IPS DF 4.7 (cell line): ENCODE results near the gene RNF187.

Source experiments
- DNase-seq: peaks from one replicate; pipeline ENCODE4 v3.0.0-alpha.2; 2013; ENCODE audit warnings: low spot score; ENCODE audit errors: extremely low read depth

The RNF187 gene

DNA sequence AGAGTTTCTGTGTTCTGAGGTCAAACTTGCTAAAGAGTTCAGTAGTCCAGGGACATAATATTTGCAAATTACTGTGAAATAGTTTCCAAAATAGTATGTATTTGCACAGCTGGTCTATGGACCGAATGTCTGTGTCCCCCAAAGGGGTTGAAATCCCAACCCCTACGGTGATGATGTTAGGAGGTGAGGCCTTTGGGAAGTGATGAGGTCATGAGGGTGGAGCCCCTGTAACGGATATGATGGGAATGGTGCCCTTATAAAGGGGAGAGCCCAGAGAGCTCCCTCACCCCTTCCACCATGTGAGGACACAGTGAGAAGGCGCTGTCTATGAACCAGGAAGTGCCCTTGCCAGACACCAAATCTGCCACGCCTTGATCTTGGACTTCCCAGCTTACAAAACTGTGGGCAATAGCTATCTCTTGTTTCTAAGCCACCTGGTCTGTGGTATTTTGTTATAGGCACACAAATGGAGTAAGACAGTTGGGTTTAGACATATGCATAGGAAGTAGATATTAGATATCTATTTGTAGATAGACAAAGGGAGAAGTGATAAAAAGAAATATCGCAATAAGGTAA lies 21.7 kb downstream of the RNF187 start:
- DNase-seq = no peak

DNA sequence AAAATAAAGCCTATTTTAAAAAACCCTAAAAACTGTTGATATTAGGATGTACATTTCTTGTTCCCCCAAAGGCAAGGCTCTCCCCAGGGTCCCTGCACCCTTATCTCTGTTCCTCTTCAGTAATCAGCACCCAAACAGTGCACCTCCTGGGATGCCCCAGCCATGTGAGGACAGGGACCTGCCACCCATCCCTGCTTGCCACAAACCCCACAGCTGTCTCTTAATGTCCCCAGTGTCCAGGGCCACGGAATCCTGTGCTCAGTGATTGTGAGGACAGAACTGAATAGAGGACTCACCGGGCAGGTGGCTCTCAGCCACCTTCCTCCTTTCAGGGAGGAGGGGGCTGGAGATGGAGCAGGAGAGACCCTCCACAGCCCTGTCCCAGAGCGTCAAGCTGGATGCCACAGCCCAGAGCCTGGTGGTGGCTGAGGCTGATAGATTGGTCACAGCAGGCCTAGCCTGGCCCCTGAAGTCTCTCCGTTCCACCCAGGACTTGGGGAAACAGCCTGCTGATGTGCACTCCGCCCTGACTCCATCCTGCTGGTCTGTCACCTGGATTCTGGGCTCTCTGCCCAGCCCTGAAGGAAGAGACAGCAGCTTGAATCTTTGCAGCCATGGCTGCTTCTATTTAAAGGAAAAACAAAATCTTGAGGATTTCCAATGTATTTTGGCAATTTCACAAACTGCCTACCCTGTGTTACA lies 23.1 kb downstream of the RNF187 start:
- DNase-seq = no peak

DNA sequence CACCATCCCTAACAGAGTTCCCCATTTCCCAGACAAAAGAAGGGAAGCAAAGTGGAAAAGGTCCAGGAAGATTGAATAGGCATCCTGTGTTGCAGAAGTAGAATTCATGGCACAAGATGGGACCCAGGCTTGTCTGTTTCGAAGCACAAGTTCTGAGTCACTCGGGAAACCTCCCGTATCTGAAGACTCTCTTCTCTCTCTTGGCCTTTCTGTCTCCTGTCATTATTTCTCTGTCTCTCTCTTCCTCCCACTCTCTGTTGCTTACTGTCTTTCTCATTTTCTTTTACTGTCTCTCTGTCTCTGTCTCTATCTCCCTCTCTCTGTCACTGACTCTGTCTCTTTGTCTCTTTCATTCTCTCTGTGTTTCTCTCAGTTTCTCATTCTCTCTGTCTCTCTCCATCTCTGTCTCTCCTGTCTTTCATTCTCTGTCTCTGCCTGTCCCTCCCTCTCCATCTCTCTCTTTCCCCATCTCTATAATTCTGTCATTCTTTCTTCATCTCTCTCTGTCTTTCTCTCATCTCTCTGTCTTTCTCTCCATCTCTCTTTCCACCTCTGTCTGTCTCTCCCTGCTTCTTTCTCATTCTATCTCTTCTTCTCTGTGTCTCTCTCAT lies 23.7 kb downstream of the RNF187 start:
- no peak for DNase-seq

DNA sequence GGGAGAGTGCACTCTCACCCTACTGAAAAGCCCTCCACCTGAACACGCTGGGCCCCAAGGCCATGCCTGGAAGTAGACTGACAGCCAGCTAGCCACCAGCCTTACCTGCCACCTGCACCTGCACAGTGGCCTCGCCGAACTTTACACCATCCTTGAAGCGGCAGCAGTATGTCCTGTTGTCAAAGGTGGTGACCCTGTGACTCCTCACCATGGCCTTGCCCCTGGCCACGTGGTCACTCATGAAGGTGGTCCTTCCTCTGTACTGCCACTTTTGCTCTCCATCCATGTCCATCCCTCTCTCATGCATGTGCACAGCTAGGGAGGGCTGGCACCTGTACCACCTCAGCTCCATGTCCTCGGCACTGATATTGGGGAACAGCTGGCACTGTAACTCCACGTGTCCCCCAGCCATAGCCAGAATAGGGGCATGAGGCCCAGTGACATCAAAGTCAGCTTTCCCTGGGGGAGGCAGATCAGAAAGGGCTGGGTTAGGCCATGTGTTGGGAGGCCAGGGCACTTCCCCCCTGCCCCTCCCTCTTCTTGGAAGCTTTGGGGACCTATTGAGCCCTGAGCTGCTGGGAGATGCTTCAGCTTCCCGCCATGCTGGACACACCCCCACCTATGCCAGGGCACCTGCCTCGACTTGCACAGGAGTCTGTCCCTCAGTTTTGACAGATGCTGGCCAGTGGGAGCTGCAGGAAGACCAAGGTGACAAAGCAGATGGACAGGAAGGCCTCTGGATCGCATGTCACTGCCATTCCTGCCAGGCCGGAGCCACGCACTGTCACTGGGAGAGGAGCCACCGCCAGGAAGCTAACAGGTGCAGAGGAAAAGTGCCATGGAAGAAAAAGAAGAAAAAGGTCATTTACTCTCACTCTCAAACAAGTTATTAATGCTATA lies 24.6 kb downstream of the RNF187 start:
- DNase-seq = no peak

DNA sequence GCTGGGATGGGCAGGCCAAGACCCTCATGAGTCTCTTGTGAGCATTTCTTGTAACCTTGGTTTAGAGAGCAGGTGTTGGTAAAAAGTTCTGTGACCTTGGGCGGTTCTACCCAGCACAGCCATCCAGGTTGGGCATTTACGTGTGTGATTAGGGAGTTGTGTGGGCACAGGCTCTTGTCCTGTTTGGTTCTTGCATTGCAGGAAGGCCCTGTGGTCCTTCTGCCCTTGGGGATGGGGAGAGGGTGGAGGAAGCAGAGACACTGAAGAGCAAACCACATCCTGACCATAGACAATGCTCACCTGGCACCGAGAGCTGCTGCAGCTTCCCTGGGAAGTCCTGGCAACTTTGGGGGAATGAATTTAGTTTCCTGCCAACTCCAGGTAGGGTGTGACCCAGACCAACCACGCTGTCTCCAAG lies 25.6 kb downstream of the RNF187 start:
- DNase-seq = no peak

DNA sequence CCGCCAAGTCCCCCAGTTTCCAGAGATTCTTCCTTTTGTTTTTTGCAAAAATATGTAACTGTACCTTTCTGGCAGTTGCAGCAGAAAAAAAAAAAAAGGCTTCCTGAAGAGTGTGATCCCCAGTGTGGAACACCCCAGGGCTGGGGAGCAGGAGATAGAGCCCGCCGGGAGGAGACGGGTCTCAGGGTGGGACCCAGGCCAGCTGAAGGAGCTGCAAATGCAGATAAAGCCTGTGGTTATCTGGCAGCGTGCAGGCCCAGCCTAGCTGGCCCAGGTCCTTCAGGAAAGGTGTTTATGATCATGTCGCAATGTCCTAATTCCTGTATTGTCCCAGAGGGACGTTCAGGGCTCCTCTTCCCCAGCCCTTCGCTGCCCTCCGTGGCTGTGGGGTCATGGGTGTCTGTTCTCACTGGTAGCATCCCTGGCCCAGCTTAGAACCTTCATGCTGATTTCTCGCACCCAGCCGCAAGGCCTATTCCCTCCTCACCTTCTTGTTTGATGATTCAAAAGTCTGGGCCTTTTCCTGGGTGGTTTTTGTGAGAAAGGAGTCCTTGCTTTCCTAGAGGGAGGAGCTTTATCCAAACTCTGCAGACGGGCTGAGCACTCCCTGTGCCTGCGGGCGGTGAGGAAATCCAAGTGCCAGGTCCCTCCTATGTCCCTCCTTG lies 26.2 kb downstream of the RNF187 start:
- no peak for DNase-seq

DNA sequence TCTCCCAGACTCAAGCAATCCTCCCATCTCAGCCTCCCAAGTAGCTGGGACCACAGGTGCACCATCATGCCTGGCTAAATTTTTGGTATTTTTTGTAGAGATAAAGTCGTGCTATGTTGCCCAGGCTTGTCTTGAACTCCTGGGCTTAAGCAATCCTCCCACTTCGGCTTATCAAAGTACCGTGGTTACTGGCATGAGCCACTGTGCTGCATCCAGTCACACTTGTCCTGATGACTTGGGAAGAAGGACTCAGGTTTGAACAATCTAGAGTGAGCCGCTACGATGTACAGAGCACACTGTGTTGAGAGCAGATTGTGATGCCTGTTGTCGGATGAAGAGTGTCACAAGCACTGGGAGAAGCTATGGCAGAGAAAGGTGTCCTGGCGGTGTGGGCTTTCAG lies 27.2 kb downstream of the RNF187 start:
- DNase-seq = no peak

DNA sequence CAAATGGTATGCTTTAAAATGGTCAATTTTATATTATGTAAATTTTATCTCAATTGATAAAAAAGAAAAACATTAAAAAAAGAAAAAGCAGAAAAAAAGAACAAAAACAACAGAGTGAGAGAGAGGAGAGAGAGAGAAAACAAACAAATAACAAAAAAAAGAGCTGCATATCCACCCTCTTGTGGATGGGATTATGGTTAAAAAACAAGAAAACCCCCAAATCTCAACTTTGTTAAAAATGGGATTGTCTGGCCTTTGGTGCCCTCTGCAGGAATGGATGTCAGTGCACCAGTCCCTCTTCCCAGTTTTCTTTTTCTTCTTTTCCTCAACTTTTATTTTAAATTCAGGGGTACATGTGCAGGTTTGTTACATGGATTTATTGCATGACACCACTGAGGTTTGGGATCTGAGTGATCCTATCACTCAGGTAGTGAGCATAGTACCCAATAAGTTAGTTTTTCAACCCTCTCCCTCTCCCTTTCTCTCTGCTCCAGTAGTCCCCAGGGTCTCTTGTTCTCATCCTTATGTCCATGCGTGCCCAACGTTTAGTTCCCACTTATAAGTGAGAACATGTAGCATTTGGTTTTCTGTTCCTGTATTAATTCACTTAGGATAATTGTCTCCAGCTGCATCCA lies 28.1 kb downstream of the RNF187 start:
- DNase-seq = no peak

DNA sequence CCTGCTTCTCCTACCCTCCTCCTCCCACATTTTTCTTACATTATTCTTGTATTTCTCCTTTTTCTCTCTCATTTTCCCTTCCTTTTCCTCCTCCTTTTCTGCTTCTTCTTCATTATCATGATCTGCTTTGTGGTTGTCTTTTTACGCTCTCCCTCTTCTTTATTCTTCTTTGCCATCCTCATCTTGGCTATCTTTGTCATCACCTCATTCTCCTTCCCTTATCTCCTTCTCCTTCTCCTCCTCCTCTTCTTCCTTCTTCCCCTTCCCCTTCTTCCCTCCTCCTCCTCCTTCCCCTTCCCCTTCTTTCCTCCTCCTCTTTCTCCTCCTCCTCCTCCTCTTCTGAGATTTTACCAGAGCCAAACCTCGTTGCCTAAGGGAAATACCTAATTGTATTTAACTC lies 30.5 kb downstream of the RNF187 start:
- no peak for DNase-seq

DNA sequence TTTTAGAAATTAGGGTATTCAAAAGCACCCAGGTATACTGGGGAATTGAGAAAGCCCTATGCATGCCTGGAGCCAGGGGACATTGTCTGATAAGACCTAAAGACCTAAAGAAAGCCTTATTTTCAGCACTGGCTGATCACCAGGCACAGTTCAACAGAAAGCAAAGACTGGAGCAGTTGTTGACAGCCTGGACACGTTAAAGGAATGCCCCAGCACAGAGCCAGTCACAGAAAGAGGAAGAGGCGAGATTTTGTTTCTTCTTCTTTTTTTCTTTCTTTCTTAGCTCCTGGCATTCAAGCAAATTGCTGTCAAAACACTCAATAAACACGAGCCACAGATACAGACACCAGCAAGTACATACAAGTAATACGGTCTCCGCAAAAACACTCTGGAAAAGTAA lies 40.4 kb downstream of the RNF187 start:
- DNase-seq = no peak

DNA sequence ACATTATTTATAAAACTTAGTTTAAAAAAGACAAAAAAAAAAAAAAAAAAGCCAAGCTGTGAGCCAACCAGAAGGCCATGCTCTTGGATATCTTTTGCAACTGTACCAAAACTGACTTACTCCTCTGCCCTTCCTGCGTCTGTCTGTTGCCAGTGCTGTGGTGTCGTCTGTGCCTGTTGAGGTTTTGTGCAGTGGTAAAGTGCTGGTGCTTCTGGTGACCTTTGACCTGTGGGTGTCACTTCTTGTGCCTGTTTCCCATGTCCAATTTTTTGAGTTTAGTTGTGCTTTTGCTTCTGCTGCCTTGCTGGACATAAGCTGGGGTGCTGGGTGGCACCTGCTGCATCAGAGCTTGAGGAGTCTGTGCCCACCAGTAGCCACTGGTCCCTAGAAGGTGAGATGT lies 41.4 kb downstream of the RNF187 start:
- no peak for DNase-seq

DNA sequence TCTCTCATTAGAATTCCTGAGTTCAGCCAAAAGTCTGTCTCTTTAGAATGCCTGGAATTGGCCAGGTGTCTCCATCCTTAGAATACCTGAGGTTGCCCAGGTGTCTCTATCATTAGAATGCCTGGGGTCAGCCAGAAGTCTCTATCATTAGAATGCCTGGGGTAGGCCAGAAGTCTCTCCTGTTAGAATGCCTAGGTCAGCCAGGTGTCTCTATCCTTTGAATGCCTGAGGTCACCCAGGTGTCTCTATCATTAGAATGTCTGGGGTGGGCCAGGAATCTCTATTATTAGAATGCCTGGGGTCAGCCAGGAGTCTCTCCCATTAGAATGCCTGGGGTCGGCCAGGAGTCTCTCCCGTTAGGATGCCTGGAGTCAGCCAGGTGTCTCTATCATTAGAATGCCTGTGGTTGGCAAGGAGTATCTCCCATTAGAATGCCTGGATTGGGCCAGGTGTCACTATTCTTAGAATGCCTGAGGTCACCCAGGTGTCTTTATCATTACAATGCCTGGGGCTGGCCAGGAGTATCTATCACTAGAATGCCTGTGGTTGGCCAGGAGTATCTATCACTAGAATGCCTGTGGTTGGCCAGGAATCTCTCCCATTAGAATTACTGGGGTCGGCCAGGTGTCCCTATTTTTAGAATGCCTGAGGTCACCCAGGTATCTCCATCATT lies 43.0 kb downstream of the RNF187 start:
- DNase-seq = no peak

DNA sequence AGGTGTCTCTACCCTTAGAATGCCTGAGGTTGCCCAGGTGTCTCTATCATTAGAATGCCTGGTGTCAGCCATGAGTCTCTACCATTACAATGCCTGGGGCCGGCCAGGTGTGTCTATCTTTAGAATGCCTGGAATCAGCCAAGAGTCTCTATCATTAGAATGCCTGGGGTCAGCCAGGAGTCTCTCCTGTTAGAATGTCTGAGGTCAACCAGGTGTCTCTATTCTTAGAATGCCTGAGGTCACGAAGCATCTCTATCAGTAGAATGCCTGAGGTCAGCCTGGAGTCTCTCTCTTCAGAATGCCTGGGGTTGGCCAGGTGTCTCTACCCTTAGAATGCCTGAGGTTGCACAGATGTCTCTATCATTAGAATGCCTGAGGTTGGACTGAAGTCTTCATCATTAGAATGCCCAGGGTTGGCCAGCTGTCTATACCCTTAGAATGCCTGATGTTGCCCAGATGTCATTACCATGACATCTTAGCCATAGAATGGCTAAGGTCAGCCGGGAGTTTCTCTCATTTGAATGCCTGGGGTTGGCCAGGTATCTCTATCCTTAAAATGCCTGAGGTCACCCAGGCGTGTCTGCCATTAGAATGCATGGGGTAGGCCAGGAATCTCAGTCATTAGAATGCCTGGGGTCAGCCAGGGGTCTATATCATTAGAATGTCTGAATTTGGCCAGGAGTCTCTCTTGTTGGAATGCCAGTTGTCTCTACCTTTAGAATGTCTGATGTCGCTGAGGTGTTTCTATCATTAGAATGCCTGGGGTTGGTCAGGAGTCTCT lies 44.0 kb downstream of the RNF187 start:
- no peak for DNase-seq

DNA sequence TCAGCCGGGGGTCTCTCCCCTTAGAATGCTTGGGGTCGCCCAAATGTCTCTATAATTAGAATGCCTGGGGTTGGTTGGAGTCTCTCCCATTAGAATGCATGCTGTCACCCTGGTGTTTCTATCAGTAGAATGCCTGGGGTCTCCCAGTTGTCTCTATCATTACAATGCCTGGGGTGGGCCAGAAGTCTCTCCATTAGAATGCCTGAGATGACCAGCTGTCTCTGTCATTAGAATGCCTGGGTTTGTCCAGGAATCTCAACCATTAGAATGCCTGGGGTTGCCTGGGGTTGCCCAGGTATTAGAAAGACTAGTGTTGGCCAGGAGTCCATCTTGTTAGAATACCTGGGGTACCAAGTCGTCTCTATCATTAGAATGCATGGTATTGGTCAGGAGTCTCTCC lies 51.6 kb downstream of the RNF187 start:
- DNase-seq = no peak

DNA sequence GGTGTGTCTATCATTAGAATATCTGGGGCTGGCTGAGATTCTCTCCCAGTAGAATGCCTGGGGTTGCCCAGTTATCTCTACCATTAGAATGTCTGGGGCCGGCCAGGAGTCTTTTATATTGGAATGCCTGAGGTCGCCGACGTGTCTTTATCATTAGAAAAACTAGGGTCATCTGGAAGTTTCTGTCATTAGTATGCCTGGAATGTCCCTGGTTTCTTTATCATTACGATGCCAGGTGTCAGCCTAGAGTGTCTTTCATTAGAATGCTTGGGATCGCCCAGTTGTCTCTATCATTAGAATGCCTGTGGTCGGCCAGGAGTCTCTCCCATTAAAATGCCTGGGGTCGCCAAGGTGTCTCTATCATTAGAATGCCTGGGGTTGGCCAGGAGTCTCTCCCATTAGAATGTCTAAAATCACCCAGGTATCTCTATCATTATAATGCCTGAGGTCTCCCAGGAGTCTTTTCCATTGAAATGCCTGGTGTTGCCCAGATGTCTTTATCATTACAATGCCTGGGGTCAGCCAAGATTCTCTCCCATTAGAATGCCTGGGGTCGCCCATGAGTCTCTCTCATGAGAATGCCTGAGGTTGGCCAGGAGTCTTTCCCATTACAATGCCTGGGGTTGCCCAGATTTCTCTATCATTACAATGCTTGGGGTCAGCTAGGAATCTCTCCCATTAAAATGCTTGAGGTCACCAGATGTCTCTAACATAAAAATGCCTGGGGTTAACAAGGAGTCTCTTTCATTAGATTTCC lies 53.2 kb downstream of the RNF187 start:
- no peak for DNase-seq

DNA sequence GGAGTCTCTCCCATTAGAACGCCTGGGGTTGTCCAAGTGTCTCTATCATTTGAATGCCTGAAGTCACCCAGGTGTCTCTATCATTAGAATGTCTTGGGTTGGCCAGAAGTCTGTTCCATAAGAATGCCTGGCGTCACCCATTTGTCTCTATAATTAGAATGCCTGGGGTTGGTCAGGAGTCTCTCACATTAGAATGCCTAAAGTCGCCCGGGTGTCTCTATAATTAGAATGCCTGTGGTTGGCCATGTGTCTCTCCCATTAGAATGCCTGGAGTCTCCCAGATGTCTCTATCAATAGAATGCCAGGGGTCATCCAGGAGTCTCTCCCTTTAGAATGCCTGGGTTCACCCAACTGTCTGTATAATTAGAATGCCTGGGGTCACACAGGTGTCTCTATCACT lies 54.5 kb downstream of the RNF187 start:
- no peak for DNase-seq

DNA sequence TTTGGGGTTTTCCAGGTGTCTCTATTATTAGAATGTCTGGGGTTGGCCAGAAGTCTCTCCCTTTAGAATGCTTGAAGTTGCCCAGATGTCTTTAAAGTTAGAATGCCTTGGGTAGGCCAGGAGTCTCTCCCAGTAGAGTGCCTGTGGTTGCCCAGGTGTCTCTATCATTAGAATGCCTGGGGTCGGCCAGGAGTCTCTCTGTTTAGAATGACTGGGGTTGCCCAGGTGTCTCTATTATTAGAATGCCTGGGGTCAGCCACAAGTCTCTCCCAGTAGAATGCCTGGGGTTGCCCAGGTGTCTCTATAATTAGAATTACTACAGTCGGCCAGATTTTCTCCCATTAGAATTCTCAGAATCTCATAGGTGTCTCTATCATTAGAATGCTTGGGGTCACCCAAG lies 55.2 kb downstream of the RNF187 start:
- DNase-seq = no peak

DNA sequence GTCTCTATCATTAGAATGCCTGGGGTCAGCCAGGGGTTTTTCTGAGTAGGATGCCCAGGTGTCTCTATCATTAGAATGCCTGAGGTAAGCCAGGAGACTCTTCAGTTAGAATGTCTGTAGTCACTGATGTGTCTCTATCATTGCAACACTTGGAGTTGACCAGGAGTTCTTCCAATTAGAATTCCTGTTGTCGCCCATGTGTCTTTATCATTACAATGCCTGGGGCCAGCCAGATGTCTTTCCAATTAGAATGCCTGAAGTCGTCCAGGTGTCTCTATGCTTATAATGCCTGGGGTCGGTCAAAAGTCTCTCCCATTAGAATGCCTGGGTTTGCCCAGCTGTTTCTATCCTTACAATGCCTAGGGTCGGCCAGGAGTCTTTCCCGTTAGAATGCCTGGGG lies 55.8 kb downstream of the RNF187 start:
- no peak for DNase-seq

DNA sequence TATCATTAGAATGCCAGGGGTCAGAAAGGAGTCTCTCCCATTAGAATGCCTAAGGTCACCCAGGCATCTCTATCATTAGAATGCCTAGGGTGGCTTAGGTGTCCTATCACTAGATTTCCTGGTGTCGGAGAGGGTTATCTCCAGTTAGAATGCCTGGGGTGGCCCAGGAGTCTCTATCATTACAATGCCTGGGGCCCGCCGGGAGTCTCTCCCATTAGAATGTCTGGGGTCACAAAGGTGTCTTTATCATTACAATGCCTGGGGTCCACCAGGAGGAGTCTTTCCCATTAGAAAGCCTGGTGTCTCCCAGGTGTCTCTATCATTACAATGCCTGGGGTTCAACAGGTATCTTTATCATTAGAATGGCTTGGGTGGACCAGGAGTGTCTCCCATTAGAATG lies 56.2 kb downstream of the RNF187 start:
- no peak for DNase-seq
